Cardiac muscle cell (in vitro differentiated cells and primary cell): ENCODE results near the gene CUEDC1. TPM values are rescaled to one million over a fixed set of nuclear protein-coding genes. Genes with fewer than 3 reads are reported as not detected.
"Not testable (repeated sequence)": the region's sequence is repeated elsewhere in the genome, so short reads cannot be mapped to it uniquely, and the experiment has no call there.

Experiments
- DNase-seq, 2 donors: peaks; one replicate each; pipeline versions ENCODE4 v3.0.0 to v3.0.0-alpha.2; 2010 to 2017; ENCODE audit warnings: low read depth in 1 of 2, low spot score in 1 of 2
- H3K27ac ChIP-seq: fragments of 200-600 bp; sonication (generic); 2 replicates; pipeline ENCODE4 v1.5.1; 2016
- H3K27me3 ChIP-seq: fragments of 200-600 bp; sonication (generic); 2 replicates; pipeline ENCODE4 v1.6.0; 2016; ENCODE audit warnings: control low read depth
- H3K36me3 ChIP-seq: fragments of 200-600 bp; sonication (generic); 2 replicates; pipeline ENCODE4 v1.5.1; 2016; ENCODE audit warnings: control low read depth
- H3K4me1 ChIP-seq: fragments of 200-600 bp; sonication (generic); 2 replicates; pipeline ENCODE4 v1.8.1; 2017; ENCODE audit warnings: low read depth, mild to moderate bottlenecking, mixed run types
- H3K4me3 ChIP-seq: fragments of 200-600 bp; sonication (generic); 2 replicates; pipeline ENCODE4 v1.5.1; 2016; ENCODE audit warnings: mild to moderate bottlenecking
- H3K9me3 ChIP-seq: fragments of 200-600 bp; sonication (generic); 2 replicates; pipeline ENCODE4 v1.5.1; 2017; ENCODE audit warnings: low read depth, mild to moderate bottlenecking, control low read depth
- CTCF ChIP-seq: IDR thresholded peaks from 2 replicates; pipeline ENCODE4 v1.5.1; 2012; ENCODE audit warnings: low read depth, mild to moderate bottlenecking, low read length
- polyA plus RNA-seq: library from polyadenylated mRNA; unstranded; fragments of >200 nt; fragmentation: Nextera tagmentation; extraction: Ambion mirVana; gene quantifications from 2 replicates; pipeline ENCODE4 v1.2.1, GENCODE V29; 2016
- total RNA-seq: library from RNA; depleted of rRNA; stranded (reverse); fragments of >200 nt; gene quantifications from 2 replicates; pipeline ENCODE4 v1.2.3, GENCODE V29; 2016

Gene CUEDC1
- total and polyA plus RNA-seq, 2 experiments from 2014 or later: 10.9 to 18.3 TPM

DNA sequence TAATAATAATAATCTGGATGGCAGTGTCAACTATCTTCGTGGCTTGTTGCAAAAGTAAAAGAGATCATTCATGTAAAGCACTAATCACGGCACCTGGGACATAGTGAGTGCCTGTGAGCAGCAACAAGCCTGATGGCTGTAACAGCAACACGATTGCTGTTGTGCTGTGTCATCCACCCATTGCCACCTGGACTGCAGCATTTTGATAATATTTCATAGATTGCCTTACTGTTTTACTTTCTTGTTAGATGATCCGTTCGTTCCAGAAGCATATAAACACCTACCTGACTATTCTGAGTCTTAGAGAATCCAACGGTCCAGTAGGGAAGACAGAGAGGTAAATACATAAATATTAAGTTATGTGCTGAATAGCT lies 102.3 kb downstream of the CUEDC1 start:
- Histone ChIP-seq H3K27me3 (no peaks in the 10 kb centered on the region), H3K4me3 (no peak overlapping the region), H3K9me3 (no peaks in the 10 kb centered on the region), H3K36me3 (peaks cover 1% of the 10 kb centered on the region), H3K27ac (peak overlapping the region; percentile 11), H3K4me1 (peaks cover 28% of the 10 kb centered on the region)
- TF ChIP-seq CTCF: no peak
- DNase-seq: no peak

GRCh38 chr17:57852092-57852954 lies 102.9 kb downstream of the CUEDC1 start:
- Histone ChIP-seq H3K36me3 (peaks cover 4% of the 10 kb centered on the region), H3K4me1 (peaks cover 28% of the 10 kb centered on the region), H3K9me3 (no peaks in the 10 kb centered on the region), H3K4me3 (no peak overlapping the region), H3K27ac (peak overlapping the region; percentile 96), H3K27me3 (no peaks in the 10 kb centered on the region)
- no peak for TF ChIP-seq CTCF
- DNase-seq: peak in 1 of 2 donors; percentile 39

DNA sequence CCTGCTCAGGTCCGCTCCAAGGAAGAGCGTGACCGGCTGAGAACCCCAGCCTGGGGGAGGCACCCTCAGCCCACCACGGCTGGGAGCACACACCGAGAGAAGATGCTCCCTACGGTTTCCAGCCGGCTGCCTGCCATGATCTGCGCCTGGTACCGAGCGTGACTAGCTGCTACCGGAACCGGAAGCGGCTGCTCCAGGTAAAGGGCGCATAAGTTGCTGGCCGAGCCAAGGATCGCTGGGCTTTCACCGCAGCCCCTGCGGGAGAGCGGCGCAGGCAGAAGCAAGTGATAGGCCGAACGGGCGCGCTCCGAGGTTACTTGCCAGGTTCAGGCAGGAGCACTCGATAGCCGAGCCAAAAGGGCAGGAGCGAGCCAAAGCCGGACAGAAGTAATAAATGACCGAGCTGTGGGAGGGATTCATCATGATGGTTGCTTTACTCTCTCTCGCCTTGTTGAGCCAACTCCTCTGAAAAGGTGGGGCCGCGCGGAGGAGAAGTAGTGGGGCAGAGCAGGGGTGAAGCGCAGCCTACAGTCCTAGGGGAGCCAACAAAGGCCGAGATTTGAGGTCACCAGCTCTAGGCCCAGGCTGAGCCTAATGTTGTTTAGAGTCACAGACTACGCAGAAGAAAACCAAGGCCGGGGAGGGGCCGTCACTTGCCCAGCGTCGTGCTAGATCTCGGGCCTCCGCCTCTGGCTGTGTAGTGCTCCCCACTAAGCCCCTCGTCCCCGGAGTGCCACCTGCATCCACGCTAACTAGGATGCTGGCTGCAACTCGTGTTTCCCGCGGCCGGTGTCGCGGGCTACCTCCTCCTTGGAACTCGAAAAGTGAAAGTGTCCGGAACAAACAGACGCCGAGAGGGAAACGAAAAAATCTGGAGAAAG lies 105.1 kb downstream of the CUEDC1 start, which contains the start of gene MRPS23:
Gene MRPS23 (minus strand): TSS at position 171 of the 881 bp plus-strand sequence. CDS start 34 bp downstream, at position 137.
- Histone ChIP-seq H3K27me3 (no peaks in the 10 kb centered on the region), H3K4me3 (peak within 1 kb of the TSS; percentile 88), H3K4me1 (peaks cover 21% of the 10 kb centered on the region), H3K36me3 (peaks cover 10% of the 10 kb centered on the region), H3K27ac (peak within 1 kb of the TSS; percentile 96), H3K9me3 (no peaks in the 10 kb centered on the region)
- no peak for TF ChIP-seq CTCF
- DNase-seq: peak; percentile 99

DNA sequence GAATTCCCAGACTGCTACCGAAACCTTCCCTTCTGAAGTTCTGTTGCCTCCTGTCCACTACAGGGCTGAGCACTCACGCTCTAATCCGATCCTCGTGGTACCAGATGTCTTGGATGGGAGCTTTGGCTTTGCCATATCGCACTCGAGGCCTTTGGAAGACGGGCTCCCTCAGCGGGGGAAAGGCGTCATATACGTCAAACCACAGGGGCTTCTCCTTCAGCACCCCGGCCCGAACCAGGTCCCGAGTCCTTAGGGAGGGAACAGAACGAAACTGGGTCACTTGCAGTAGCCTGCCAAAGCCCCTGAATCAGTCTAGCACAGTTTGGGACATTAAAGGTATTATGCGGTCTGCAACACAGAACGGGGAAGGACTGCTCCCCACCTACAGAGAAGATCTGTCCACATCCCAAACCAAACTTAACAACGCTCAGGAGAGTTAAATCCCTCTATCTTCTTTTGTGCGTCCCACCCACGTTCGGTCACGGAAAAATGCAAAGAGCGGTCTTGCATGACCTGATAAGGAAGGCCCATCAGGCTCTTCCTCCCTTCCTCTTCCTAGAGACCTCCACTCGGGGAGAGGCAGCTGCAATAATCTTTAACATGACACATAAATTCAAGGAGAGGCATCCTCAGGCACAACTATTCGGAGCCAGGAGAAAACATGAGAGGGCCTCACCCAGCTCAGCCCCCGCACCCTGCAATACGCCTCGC lies 105.9 kb downstream of the CUEDC1 start:
- H3K4me1 ChIP-seq: peaks cover 21% of the 10 kb centered on the region
- peak overlapping the region; percentile 52 for H3K27ac ChIP-seq
- H3K27me3 ChIP-seq: no peaks in the 10 kb centered on the region
- DNase-seq: no peak
- H3K36me3 ChIP-seq: peaks cover 13% of the 10 kb centered on the region
- H3K4me3 ChIP-seq: peak overlapping the region; percentile 88
- TF ChIP-seq CTCF: no peak
- H3K9me3 ChIP-seq: no peaks in the 10 kb centered on the region

- H3K4me1 ChIP-seq, DNase-seq, H3K27me3 ChIP-seq, H3K9me3 ChIP-seq, H3K4me3 ChIP-seq: not testable (repeated sequence)
- peaks cover 13% of the 10 kb centered on the region for H3K36me3 ChIP-seq
- peak overlapping the region; percentile 61 for H3K27ac ChIP-seq
Measured at GRCh38 chr17:57846056-57846945, 108.9 kb downstream of the CUEDC1 start.
